AG04449 (cell line): ENCODE data around the gene PPARD.

Source experiments
- CTCF ChIA-PET: fragments of 350-600 bp; formaldehyde crosslinking; extraction: SDS; loops from one replicate; lab custom pipeline; 2021; ENCODE audit warnings: antibody characterized with exemption; lab: Yijun Ruan, JAX
- POLR2A ChIA-PET: fragments of 400-600, 350-600 bp; formaldehyde crosslinking; extraction: SDS; loops from one replicate; lab custom pipeline; 2020; ENCODE audit warnings: antibody characterized with exemption, inconsistent platforms; lab: Yijun Ruan, JAX
- DNase-seq: peaks from one replicate; pipeline ENCODE4 v3.0.0-alpha.2; 2010; ENCODE audit warnings: low read depth, low spot score
- H3K4me3 ChIP-seq: 2 replicates; pipeline ENCODE4 v1.5.1; 2011; ENCODE audit warnings: low read depth, mild to moderate bottlenecking, control low read depth, low read length
- CTCF ChIP-seq: IDR thresholded peaks from one replicate; pipeline ENCODE4 v1.5.1; 2011; ENCODE audit warnings: mild to moderate bottlenecking, moderate library complexity, low read length, control low read depth, inconsistent platforms; ENCODE audit not compliant: insufficient read depth; ENCODE audit errors: missing control alignments

Gene PPARD

GRCh38 chr6:35449287-35449881 is 107.0 kb downstream of the PPARD start:
- CTCF ChIA-PET, result interaction anchor here (0.6 to 14.6 kb wide), 32 partner anchors 9 to 231 kb away, joined by 3 to 430 read pairs (median 7); partner anchors contain the start of genes DEF6, PPARD and RPL10A
- no peak for DNase-seq
- POLR2A ChIA-PET, result interaction anchor here (0.9 to 1.6 kb wide), 2 partner anchors 19 to 107 kb away, joined by 3 to 7 read pairs; partner anchors contain the start of genes PPARD and RPL10A
- TF ChIP-seq CTCF, result peak; percentile 40
- H3K4me3 ChIP-seq, result no peak overlapping the region

- ChIA-PET POLR2A (interaction anchor here (0.7 kb wide), 1 partner anchor 22 kb away, joined by 4 read pairs; no protein-coding TSS in a partner anchor), CTCF (interaction anchor here (0.8 to 14.6 kb wide), 16 partner anchors 15 to 193 kb away, joined by 3 to 430 read pairs (median 6); partner anchors contain the start of genes DEF6, PPARD and RPL10A)
- no peak for TF ChIP-seq CTCF
- H3K4me3 ChIP-seq, result peak overlapping the region; percentile 52
- no peak for DNase-seq
These were observed 109.2 kb downstream of the PPARD start for GRCh38 chr6:35451354-35452182.

GRCh38 chr6:35452183-35453090 is 110.1 kb downstream of the PPARD start, which contains the start of gene FANCE:
FANCE (plus strand) TSS chr6:35452338; CDS start chr6:35452546, 208 bp downstream.
- ChIA-PET POLR2A (interaction anchor here (0.7 to 0.8 kb wide), 2 partner anchors 19 to 21 kb away, joined by 3 to 4 read pairs; no protein-coding TSS in a partner anchor), CTCF (interaction anchor here (0.9 to 14.6 kb wide), 10 partner anchors 14 to 194 kb away, joined by 3 to 430 read pairs (median 67); partner anchors contain the start of genes DEF6, PPARD and RPL10A)
- peak within 1 kb of the TSS; percentile 77 for H3K4me3 ChIP-seq
- no peak for DNase-seq
- no peak for TF ChIP-seq CTCF

GRCh38 chr6:35453236-35453635 is 110.9 kb downstream of the PPARD start:
- POLR2A ChIA-PET, result no interaction called here
- CTCF ChIA-PET, result interaction anchor here (0.6 to 14.6 kb wide), 11 partner anchors 9 to 284 kb away, joined by 3 to 430 read pairs (median 8); partner anchors contain the start of genes ARMC12, DEF6, PPARD and RPL10A
- no peak for DNase-seq
- peak overlapping the region; percentile 77 for H3K4me3 ChIP-seq
- no peak for TF ChIP-seq CTCF

GRCh38 chr6:35454391-35455110 is 112.2 kb downstream of the PPARD start:
- H3K4me3 ChIP-seq, result no peak overlapping the region
- no peak for DNase-seq
- no peak for TF ChIP-seq CTCF
- CTCF ChIA-PET, result interaction anchor here (0.7 to 14.6 kb wide), 11 partner anchors 10 to 283 kb away, joined by 3 to 430 read pairs (median 4); partner anchors contain the start of genes ARMC12, DEF6, PPARD and RPL10A
- POLR2A ChIA-PET, result interaction anchor here (1.0 kb wide), 1 partner anchor 14 kb away, joined by 3 read pairs; the partner anchor contains the start of gene RPL10A
